ES-I3 (cell line): ENCODE results near the gene LDLRAD3.
A peak's percentile ranks its signal among the peaks of the same experiment; 100 is the strongest.
"Not testable (repeated sequence)": the region's sequence is repeated elsewhere in the genome, so short reads cannot be mapped to it uniquely, and the experiment has no call there.

Experiments used
- H3K36me3 ChIP-seq: 2 replicates; pipeline ENCODE4 v1.6.1; 2013; ENCODE audit warnings: mild to moderate bottlenecking, low read length, control low read depth, moderate library complexity; ENCODE audit not compliant: insufficient read depth
- H3K4me1 ChIP-seq: 2 replicates; pipeline ENCODE4 v1.6.1; 2013; ENCODE audit warnings: mild to moderate bottlenecking, control low read depth, low read length; ENCODE audit not compliant: insufficient read depth
- H3K9ac ChIP-seq: 2 replicates; pipeline ENCODE4 v1.6.1; 2013; ENCODE audit warnings: low read depth, mild to moderate bottlenecking, low read length, moderate library complexity
- H3K9me3 ChIP-seq: 2 replicates; pipeline ENCODE4 v1.6.1; 2013; ENCODE audit warnings: mild to moderate bottlenecking, low read length, moderate library complexity; ENCODE audit not compliant: control insufficient read depth, insufficient read depth

Gene LDLRAD3, protein sequence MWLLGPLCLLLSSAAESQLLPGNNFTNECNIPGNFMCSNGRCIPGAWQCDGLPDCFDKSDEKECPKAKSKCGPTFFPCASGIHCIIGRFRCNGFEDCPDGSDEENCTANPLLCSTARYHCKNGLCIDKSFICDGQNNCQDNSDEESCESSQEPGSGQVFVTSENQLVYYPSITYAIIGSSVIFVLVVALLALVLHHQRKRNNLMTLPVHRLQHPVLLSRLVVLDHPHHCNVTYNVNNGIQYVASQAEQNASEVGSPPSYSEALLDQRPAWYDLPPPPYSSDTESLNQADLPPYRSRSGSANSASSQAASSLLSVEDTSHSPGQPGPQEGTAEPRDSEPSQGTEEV

DNA sequence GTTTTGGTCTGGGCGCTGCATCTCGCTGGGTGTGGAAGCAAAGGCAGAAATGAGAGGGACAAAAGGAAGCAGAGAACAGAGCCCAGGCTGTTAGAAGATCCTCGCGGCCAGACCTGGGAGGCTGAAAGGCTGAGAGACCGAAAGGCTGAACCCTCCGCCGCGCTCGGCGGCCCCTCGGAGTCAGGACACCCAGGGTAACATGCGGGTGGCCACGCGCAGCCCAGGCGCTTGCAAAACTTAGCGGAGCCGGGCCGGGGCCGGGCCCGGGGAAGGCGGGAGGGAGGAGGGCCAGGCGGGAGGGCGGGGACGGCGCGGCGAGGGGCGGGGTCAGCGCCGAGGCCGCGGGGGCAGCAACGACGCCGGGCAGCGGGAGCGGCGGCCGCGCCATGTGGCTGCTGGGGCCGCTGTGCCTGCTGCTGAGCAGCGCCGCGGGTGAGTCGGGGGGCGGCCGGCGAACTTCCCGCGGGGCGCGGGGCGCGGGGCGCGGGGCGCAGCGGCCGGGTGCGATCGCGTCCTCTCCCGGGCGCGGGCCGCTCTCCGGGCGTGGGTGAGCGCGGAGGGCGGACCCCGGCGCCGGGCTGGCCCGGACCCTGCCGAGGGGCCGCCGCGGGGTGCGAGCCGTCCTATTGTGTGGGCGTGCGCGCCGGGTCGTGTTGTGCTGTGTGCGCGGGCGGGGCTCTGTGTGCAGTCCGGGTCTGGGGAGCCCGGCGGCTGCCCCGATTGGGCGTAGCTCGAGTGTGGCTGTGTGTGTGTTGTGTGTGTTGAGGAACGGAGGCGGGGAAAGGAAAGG lies at the start of gene LDLRAD3:
Gene LDLRAD3 (plus strand): TSS at position 350 of the 790 bp plus-strand sequence. CDS start 37 bp downstream, at position 387.
- Histone ChIP-seq H3K36me3 (no peaks in the 10 kb centered on the region), H3K9ac (peak within 1 kb of the TSS; percentile 94), H3K4me1 (peaks cover 19% of the 10 kb centered on the region), H3K9me3 (no peaks in the 10 kb centered on the region)

DNA sequence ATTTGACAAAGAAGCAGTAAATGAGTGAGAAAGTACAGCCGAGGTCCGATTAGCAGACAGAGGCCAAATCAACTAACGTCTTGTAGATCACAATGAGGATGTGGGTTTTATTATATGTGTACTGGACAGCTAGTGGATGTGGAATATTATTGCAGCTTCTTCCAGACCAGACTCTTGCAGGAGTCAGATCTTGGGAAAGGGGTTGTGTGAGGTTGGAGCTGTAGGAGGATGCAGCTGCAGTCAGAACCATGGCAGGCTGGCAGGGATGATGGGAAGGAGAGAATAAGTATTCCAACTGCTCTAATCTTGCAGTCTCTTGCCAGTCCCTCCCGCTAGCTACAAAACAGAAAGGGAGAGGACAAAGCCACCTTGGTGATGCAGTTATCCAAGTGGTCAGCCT lies 46.8 kb upstream of the LDLRAD3 start:
- Histone ChIP-seq H3K9ac (no peak overlapping the region), H3K4me1 (peaks cover 7% of the 10 kb centered on the region; the same call in 1 of the 2 replicates), H3K9me3 (0 out of 2 replicates have a peak, but pooled peaks cover 2% of the 10 kb centered on the region), H3K36me3 (no peaks in the 10 kb centered on the region)

DNA sequence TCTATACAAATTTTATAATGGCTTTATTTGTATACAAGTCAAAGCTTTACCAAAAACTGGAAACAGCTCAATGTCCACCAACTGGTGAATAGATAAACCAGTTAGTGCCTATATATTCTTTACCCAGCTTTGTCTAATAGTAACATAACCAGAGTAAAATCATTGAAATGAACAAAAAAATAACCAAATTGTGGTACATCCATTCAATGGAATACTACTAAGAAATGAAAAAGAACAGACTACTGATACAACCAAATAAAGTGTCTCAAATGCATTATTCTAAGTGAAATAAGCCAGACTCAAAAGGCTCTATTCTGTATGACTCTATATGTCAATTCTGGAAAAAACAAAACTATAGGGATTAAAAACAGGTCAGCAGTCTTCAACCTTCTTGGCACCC lies 40.9 kb upstream of the LDLRAD3 start:
- Histone ChIP-seq H3K9ac (no peak overlapping the region), H3K9me3 (peaks cover 5% of the 10 kb centered on the region; the same call in 1 of the 2 replicates), H3K36me3 (no peaks in the 10 kb centered on the region), H3K4me1 (no peaks in the 10 kb centered on the region)

DNA sequence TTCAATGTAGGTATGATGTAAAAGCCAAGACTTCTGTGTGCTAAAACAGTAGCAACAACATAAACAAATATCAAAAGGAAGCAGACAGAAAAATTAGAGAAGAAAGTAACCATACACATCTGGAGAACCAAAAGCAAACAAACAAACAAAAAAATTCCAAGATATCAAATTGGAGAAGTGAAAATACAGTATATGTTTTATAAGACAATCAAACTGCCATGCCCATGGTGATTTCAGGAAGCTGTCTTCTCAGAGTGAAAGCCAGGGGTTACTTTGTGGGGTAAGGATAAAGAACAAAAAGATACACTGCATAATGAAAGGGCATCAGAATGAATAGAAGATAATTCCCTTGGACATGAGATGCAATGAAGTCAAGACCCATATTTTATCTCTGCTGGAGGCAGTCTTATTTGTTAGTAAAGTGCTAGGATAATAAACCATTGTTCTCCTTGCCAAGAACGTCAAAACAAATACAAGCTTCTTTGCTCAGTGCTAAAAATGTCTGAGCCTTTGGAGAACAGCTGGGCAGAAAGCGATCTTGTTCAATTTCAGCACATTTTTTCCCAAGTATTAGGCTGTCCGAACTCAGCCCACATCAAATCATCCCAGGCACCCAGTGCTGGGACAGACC lies 38.1 kb upstream of the LDLRAD3 start:
- H3K9me3 ChIP-seq = peaks cover 5% of the 10 kb centered on the region; the same call in 1 of the 2 replicates
- no peak overlapping the region for H3K9ac ChIP-seq
- H3K36me3 ChIP-seq = no peaks in the 10 kb centered on the region
- no peaks in the 10 kb centered on the region for H3K4me1 ChIP-seq

DNA sequence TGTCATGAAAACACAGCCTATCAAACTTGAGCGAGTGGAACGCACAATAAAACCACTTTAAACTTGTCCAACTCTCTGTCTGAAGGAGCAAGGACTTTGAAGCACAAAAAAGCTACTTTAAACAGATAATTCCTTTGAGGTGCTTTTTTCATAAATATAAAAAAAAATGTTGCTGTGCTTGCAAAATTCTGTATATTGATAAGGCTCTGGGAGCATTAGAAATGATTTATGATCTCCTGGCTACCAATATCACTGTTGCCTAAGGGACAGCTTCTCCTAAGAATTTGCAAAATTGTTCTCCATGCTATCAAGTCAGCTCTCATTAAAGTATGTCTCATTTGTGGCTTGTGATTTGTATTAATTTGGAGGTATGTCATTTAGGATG lies 37.6 kb upstream of the LDLRAD3 start:
- no peaks in the 10 kb centered on the region for H3K36me3 ChIP-seq
- no peaks in the 10 kb centered on the region for H3K4me1 ChIP-seq

DNA sequence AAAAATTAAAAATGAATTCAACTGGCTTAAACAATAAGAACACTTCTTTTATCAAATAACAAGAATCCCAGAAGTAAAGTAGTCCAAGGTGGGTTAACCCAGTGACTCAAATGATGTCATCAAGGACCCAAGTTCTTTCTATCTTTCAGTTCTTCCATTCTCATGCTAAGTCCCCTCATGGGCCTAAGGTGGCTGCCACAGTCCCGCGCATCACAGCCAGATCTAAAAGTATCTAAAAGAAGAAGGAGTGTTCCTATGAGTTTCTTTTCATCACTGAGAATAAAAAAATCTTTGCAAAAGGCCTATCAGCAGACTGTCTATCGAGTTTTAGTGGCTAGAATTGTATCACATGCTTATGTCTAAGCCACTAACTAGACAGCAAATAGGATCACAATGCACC lies 37.2 kb upstream of the LDLRAD3 start:
- Histone ChIP-seq H3K36me3 (no peaks in the 10 kb centered on the region), H3K9ac (no peak overlapping the region), H3K4me1 (no peaks in the 10 kb centered on the region), H3K9me3 (peaks cover 5% of the 10 kb centered on the region; the same call in 1 of the 2 replicates)

More for the DNA sequence above, 37.6 kb upstream of the LDLRAD3 start:
- H3K9ac ChIP-seq = no peak overlapping the region
- peaks cover 5% of the 10 kb centered on the region; the same call in 1 of the 2 replicates for H3K9me3 ChIP-seq

DNA sequence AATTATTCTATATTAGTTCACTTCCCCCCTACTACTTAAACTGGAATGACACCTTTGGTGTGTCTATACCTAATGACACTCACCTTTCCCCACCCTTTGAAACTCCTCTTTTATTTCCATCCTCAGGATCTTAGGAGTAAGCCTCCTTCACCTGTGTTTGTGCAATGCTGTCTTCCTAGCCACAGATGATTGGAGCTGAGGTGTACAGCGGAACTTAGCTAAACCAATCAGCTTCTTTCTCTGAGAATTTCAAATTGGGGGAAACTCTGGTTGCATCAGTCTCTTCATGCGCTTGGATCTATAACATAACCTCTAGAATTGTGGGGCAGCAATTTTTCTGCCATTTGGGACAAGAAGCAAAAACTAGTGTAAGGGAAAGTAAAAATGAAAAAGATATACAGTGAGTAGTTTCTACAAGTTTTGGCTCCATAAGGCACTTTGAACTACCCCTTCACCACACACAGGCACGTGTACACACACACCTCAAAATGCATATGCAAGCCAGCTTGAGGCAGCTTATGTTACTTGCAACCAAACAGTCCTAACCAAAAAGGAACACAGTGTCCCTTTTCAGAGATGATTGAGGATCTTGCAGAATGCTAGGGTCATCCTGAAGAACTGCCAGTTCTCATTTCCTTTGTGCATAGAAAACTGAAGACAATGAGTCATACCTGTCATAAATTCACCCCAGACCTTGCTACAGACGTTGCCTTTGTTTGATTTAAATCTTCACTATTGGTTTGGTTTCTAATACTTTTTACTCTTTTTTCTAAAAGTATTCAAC lies 36.0 kb upstream of the LDLRAD3 start:
- H3K9ac ChIP-seq = no peak overlapping the region
- no peaks in the 10 kb centered on the region; the same call in 1 of the 2 replicates for H3K9me3 ChIP-seq
- no peaks in the 10 kb centered on the region for H3K4me1 ChIP-seq
- H3K36me3 ChIP-seq = no peaks in the 10 kb centered on the region

- H3K9me3 ChIP-seq, H3K4me1 ChIP-seq, H3K9ac ChIP-seq, H3K36me3 ChIP-seq: not testable (repeated sequence)
These were observed 35.5 kb upstream of the LDLRAD3 start for GRCh38 chr11:35908432-35908771.

DNA sequence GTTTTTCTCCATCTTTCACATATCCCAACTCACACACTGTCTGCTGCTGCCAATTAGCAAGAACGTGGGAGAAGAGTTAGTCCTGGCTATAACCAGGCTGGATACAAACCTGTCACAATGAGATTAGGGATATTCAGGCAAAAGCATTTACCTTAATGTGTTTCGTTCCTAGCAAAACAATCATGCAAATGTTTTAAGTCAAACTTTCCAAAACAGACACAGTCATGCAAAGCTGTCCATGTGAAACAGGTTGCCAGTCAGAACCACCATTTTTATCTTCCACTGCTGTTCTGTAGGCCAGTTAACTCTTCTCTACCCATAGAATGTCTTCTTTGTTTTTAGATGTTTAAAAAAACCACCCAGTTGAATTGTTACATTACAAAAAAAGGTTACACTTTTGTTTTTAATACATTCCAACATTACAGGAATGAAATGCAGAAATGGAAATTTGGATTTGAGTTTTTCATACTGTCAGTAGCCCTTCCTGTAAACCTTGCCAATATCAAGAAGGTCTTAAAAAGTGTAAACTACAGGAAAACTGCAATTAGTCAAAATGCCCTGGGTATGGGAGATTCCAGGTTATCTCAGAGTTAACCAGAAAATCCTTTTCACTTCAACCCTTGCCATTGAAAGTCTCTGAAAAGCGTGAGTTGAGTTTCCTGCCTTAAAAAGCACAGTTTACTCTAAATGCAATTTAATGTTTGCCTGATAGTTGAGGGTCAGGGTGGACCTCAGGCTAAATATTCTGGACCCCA lies 34.2 kb upstream of the LDLRAD3 start:
- Histone ChIP-seq H3K9me3 (no peaks in the 10 kb centered on the region; the same call in 1 of the 2 replicates), H3K36me3 (no peaks in the 10 kb centered on the region), H3K9ac (no peak overlapping the region), H3K4me1 (no peaks in the 10 kb centered on the region)

GRCh38 chr11:35911013-35911412 lies 32.8 kb upstream of the LDLRAD3 start:
- Histone ChIP-seq H3K9me3 (no peaks in the 10 kb centered on the region), H3K36me3 (no peaks in the 10 kb centered on the region), H3K9ac (no peak overlapping the region), H3K4me1 (no peaks in the 10 kb centered on the region)

DNA sequence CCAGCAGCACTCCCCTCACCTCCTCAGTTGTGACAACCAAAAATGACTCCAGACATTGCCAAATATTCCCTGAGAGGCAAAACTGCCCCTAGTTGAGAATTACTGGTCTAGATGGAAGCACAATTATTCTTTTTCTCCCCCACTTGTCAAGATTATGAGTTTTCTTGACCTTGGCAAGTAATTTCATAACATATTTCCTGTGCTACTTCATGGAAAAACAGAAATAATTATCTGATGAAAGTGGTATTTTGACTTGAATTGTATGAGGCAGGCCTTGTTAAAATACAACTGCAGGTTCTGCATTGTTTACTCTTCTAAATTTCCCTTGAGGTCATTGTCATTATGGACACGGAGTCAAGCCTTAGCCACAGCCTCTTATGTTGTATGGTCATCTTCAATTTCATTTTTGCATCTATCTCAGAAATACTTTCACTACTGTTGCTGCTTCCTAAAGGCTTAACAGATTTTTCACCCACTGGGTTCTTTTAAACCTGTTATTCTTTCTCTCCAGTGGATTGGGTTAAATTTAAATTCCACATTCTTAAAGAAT lies 32.2 kb upstream of the LDLRAD3 start:
- H3K4me1 ChIP-seq = no peaks in the 10 kb centered on the region

GRCh38 chr11:35912436-35912835 lies 31.4 kb upstream of the LDLRAD3 start:
- not testable (repeated sequence) for H3K9ac ChIP-seq, H3K4me1 ChIP-seq, H3K9me3 ChIP-seq, H3K36me3 ChIP-seq

More for the DNA sequence above, 32.2 kb upstream of the LDLRAD3 start:
- H3K36me3 ChIP-seq = no peaks in the 10 kb centered on the region
- no peaks in the 10 kb centered on the region for H3K9me3 ChIP-seq
- no peak overlapping the region for H3K9ac ChIP-seq

DNA sequence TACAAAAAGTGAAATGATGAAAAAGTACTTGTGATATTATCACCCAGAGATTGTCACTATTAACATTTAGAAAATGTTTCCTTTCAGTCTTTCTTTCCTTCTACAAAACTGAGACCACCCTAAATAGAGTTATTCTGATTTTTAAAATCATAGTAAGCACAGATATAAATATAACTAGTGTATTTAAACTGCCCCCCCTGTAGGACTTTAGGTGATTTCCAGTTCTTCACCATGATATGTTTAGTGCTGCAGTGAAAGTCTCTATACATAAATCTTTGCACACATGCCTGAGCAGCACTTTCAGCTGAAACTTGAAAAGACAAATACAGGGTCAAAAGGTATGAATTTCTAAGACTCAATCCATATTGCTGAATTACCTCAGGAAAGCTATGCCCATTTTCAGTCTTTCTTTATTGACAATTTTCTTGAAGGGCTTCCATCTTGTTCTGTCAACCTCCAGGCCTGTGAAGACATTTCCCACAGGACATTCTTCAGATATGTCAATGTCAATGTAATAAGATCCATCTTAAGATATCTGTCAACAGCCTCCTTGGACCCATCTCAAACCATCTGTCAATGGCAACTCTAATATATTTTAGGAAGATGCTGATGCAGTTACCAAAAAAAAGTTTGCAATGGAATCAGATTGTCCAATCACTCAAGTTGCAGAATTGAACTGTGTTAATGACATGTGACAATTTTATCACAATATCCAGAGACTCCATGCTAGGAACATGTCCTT lies 30.8 kb upstream of the LDLRAD3 start:
- no peaks in the 10 kb centered on the region for H3K36me3 ChIP-seq
- H3K9ac ChIP-seq = no peak overlapping the region
- H3K4me1 ChIP-seq = no peaks in the 10 kb centered on the region

More for the DNA sequence above, 30.8 kb upstream of the LDLRAD3 start:
- no peaks in the 10 kb centered on the region for H3K9me3 ChIP-seq
